A549 (cell line): ENCODE measurements around the gene POP4. TPM values are rescaled to one million over a fixed set of nuclear protein-coding genes. Genes with fewer than 3 reads are reported as not detected.

Experiments
- ATAC-seq, 2 experiments: fragments of 200-7000 bp in 1 of 2; fragments of >200 bp in 1 of 2; cut with Nextera tagmentation in 1 of 2; cut with Tn5 transposase in 1 of 2; 3 replicates each; pipeline versions ENCODE4 v1.8.0 to v1.9.1; 2018 to 2020; ENCODE audit warnings: mild to moderate bottlenecking in 1 of 2, moderate library complexity in 1 of 2
- CTCF ChIA-PET: fragments of 300-600 bp; sonication (Branson Sonifier 250); formaldehyde crosslinking; extraction: SDS; loops from one replicate; lab custom pipeline; 2021; ENCODE audit warnings: antibody characterized with exemption, inconsistent platforms; lab: Yijun Ruan, JAX
- POLR2A ChIA-PET: fragments of 350-600 bp; formaldehyde crosslinking; extraction: SDS; loops from one replicate; lab custom pipeline; 2021; ENCODE audit warnings: antibody characterized with exemption, inconsistent platforms; lab: Yijun Ruan, JAX
- DNase-seq, 2 experiments: peaks; one replicate each; pipeline versions ENCODE4 v3.0.0 to v3.0.0-alpha.2; 2011 to 2016; ENCODE audit warnings: low read depth in 1 of 2, low spot score in 1 of 2
- FAIRE-seq: peaks from 2 replicates; lab custom pipeline; 2011; peaks lifted over from hg19 to GRCh38; lab: Jason Lieb, UNC
- H3K27ac ChIP-seq, 2 experiments: fragments of >200 bp; sonication (Bioruptor Twin); formaldehyde crosslinking; 3 replicates each; pipeline ENCODE4 v1.5.1; 2016 to 2017
- H3K4me1 ChIP-seq: fragments of >200 bp; sonication (Bioruptor Twin); formaldehyde crosslinking; 3 replicates; pipeline ENCODE4 v1.6.1; 2016
- H3K4me2 ChIP-seq: fragments of >200 bp; sonication (Bioruptor Twin); formaldehyde crosslinking; 3 replicates; pipeline ENCODE4 v1.6.1; 2016
- H3K4me3 ChIP-seq: fragments of >200 bp; sonication (Bioruptor Twin); formaldehyde crosslinking; 3 replicates; pipeline ENCODE4 v1.5.1; 2016
- H3K9me3 ChIP-seq: fragments of >200 bp; sonication (Bioruptor Twin); formaldehyde crosslinking; 3 replicates; pipeline ENCODE4 v1.6.1; 2016
- BHLHE40 ChIP-seq: IDR thresholded peaks from 2 replicates; pipeline ENCODE4 v1.6.1; 2012; ENCODE audit warnings: low read depth, low read length, inconsistent platforms
- CBX2 ChIP-seq: fragments of 200-600 bp; sonication (generic); IDR thresholded peaks from 2 replicates; pipeline ENCODE4 v1.6.1; 2016; ENCODE audit warnings: low read depth, mild to moderate bottlenecking, borderline replicate concordance
- CHD2 ChIP-seq: fragments of 150-350 bp; IDR thresholded peaks from 2 replicates; pipeline ENCODE4 v1.6.1; 2014; ENCODE audit warnings: low read length; ENCODE audit not compliant: partially characterized antibody
- CHD4 ChIP-seq: fragments of 200-600 bp; sonication (generic); IDR thresholded peaks from 2 replicates; pipeline ENCODE4 v1.6.1; 2016; ENCODE audit warnings: antibody characterized with exemption, mild to moderate bottlenecking, borderline replicate concordance
- EHF ChIP-seq: fragments of 250-450 bp; sonication (Bioruptor Pico); IDR thresholded peaks from 2 replicates; pipeline ENCODE4 v1.5.0; 2020; ENCODE audit warnings: mild to moderate bottlenecking
- EHMT2 ChIP-seq: fragments of 200-600 bp; sonication (generic); IDR thresholded peaks from 2 replicates; pipeline ENCODE4 v1.6.1; 2016; ENCODE audit warnings: antibody characterized with exemption, low read depth, mild to moderate bottlenecking, moderate library complexity
- EP300 ChIP-seq, 2 experiments: fragments of >200 bp; sonication (Bioruptor Twin); formaldehyde crosslinking; IDR thresholded peaks; 2 replicates in 1 of 2; 3 replicates in 1 of 2; pipeline ENCODE4 v1.6.1; 2016 to 2017
- FOXS1 ChIP-seq: fragments of 250-450 bp; sonication (Bioruptor Pico); IDR thresholded peaks from 2 replicates; pipeline ENCODE4 v1.5.0; 2020; ENCODE audit warnings: mild to moderate bottlenecking, moderate library complexity
- KDM5A ChIP-seq: fragments of 200-600 bp; sonication (generic); IDR thresholded peaks from 2 replicates; pipeline ENCODE4 v1.6.1; 2016; ENCODE audit warnings: antibody characterized with exemption, mild to moderate bottlenecking
- MYC ChIP-seq: IDR thresholded peaks from 2 replicates; pipeline ENCODE4 v1.6.1; 2012; ENCODE audit warnings: mild to moderate bottlenecking, inconsistent platforms, low read length, improper control_type of control experiment, borderline replicate concordance
- NPAS2 ChIP-seq: fragments of 250-450 bp; sonication (Bioruptor Pico); IDR thresholded peaks from 2 replicates; pipeline ENCODE4 v1.8.0; 2022; ENCODE audit warnings: mild to moderate bottlenecking, moderate library complexity, borderline replicate concordance
- NR3C1 ChIP-seq: fragments of >200 bp; sonication (Bioruptor Twin); formaldehyde crosslinking; IDR thresholded peaks from 3 replicates; pipeline ENCODE4 v1.6.1; 2017
- PHF8 ChIP-seq: fragments of 200-600 bp; sonication (generic); IDR thresholded peaks from 2 replicates; pipeline ENCODE4 v1.6.1; 2016; ENCODE audit warnings: low read depth, mild to moderate bottlenecking, antibody characterized with exemption, moderate library complexity, borderline replicate concordance
- RAD21 ChIP-seq, 2 experiments: fragments of >200 bp in 1 of 2; sonication (Bioruptor Twin) in 1 of 2; formaldehyde crosslinking in 1 of 2; IDR thresholded peaks in 1 of 2; conservative IDR thresholded peaks in 1 of 2; 2 replicates in 1 of 2; 3 replicates in 1 of 2; pipeline ENCODE4 v1.6.1; 2012 to 2018; ENCODE audit warnings: inconsistent platforms in 1 of 2
- RARB ChIP-seq: fragments of 250-450 bp; sonication (Bioruptor Pico); IDR thresholded peaks from 2 replicates; pipeline ENCODE4 v1.8.0; 2021; ENCODE audit warnings: mild to moderate bottlenecking, moderate library complexity
- ZNF302 ChIP-seq: fragments of 250-450 bp; sonication (Bioruptor Pico); IDR thresholded peaks from 2 replicates; pipeline ENCODE4 v1.9.0; 2021; ENCODE audit warnings: inconsistent platforms, mild to moderate bottlenecking, moderate library complexity
- WGBS: methylation state at CpG from one replicate; pipeline ENCODE4 v1.1.6; 2017; ENCODE audit errors: missing lambda C conversion rate; 5-methylcytosine and 5-hydroxymethylcytosine counted together
- polyA plus RNA-seq, 4 experiments: library from polyadenylated mRNA; depleted of rRNA in 3 of 4; stranded (reverse); fragments of >200 nt; fragmentation: RNase III in 1 of 4; extraction: RNeasy Plus Mini Kit Qiagen cat#74134 plus additional on column Dnase treatment in 1 of 4; gene quantifications; 2 replicates in 3 of 4; 3 replicates in 1 of 4; pipeline ENCODE4 v1.2.3, GENCODE V29; 2011 to 2017
- TF ChIP-seq, protein P1 (sequence below): IDR thresholded peaks from 2 replicates; pipeline ENCODE4 v1.6.1; 2012
- TF ChIP-seq, protein P2 (sequence below): IDR thresholded peaks from 2 replicates; pipeline ENCODE4 v1.6.1; 2012; ENCODE audit warnings: low read depth, borderline replicate concordance
- TF ChIP-seq, protein P3 (sequence below): fragments of >200 bp; sonication (Bioruptor Twin); formaldehyde crosslinking; IDR thresholded peaks from 3 replicates; pipeline ENCODE4 v1.5.1; 2016
- TF ChIP-seq, protein P4 (sequence below): fragments of >200 bp; sonication (Bioruptor Twin); formaldehyde crosslinking; IDR thresholded peaks from 3 replicates; pipeline ENCODE4 v1.6.1; 2016
- TF ChIP-seq, protein P5 (sequence below): fragments of 250-450 bp; sonication (Bioruptor Pico); IDR thresholded peaks from 2 replicates; pipeline ENCODE4 v1.5.0; 2021; ENCODE audit warnings: mild to moderate bottlenecking, moderate library complexity, borderline replicate concordance
- TF ChIP-seq, protein P6 (sequence below): fragments of 450-650 bp; IDR thresholded peaks from 2 replicates; pipeline ENCODE4 v1.6.1; 2014; ENCODE audit warnings: antibody characterized with exemption

Gene POP4
- polyA plus RNA-seq, 2 of the 4 experiments (the other 2 are of a cell fraction): 202 to 208 TPM

DNA sequence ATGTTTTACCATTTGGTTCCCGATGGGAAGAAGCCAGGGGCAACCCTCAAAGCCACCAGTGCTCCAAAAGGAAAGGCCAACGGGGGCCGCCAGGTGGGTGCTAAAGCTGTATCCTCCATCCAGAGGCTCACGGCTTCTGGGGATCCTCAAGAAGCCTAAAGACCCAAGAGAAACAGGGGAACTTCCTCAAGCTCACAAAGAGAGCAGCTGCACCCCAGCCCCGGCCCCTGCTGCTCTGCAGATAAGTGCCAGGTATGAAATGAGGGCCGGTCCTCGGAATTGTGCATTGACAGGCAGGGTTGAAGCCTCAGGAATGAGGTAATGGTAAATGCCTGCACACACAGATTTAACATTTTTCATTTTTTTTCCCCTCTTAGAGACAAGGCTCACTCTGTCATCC, 8.0 kb upstream of the POP4 start:
- TF ChIP-seq RAD21 (conservative IDR thresholded peaks at IDR 0.05 in 1 of 2, IDR thresholded peaks at IDR 0.05 in 1 of 2) (no peak), CBX2 (no peak)
- DNase-seq (no peak), FAIRE-seq (no peak), ATAC-seq (no peak; a peak in 1 of 6 replicates)
- no peaks in the 10 kb centered on the region for H3K4me1 ChIP-seq
- H3K4me2 ChIP-seq: no peak overlapping the region
- WGBS: 6% methylated on average over 7 of the region's 7 CpGs
- no peaks in the 10 kb centered on the region for H3K9me3 ChIP-seq
- ChIA-PET POLR2A (interaction anchor here (0.9 to 3.5 kb wide), 2 partner anchors 8 to 12 kb away, joined by 3 to 33 read pairs; partner anchors contain the start of gene POP4), CTCF (interaction anchor here (0.9 to 12.4 kb wide), 16 partner anchors 8 to 1624 kb away, joined by 3 to 141 read pairs (median 6); partner anchors contain the start of gene POP4)
- H3K27ac ChIP-seq: no peak overlapping the region
- no peak overlapping the region for H3K4me3 ChIP-seq

DNA sequence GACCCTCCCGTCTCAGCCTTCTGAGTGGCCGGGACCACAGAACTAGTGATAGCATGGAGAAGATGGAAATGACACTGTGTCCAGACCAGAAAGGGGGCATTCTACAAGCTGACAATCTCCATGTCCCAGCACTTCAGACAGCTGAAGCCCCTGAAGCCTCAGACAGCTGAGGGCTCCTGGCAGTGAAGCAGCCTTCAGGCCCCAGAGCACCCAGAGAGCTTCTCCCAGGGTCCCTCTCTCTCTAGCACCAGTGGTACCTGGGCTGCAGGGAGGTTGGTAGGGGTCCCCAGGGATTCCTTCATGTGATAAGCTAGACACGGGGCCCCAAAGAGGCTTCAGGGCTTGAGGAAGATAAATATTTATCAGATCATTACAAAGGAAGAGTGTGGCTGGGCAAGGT, 7.6 kb upstream of the POP4 start:
- DNase-seq: no peak
- CTCF ChIA-PET: interaction anchor here (0.6 to 12.4 kb wide), 12 partner anchors 8 to 862 kb away, joined by 3 to 141 read pairs (median 7); partner anchors contain the start of gene POP4
- H3K9me3 ChIP-seq: no peaks in the 10 kb centered on the region
- no peak overlapping the region for H3K4me2 ChIP-seq
- ATAC-seq: peak in 1 of 2 experiments; percentile 16; a peak in 3 of 6 replicates
- H3K4me3 ChIP-seq: no peak overlapping the region
- POLR2A ChIA-PET: interaction anchor here (0.5 to 3.5 kb wide), 3 partner anchors 8 to 112 kb away, joined by 3 to 33 read pairs (median 3); partner anchors contain the start of gene POP4
- TF ChIP-seq CHD4: no peak
- TF ChIP-seq, protein P1, sequence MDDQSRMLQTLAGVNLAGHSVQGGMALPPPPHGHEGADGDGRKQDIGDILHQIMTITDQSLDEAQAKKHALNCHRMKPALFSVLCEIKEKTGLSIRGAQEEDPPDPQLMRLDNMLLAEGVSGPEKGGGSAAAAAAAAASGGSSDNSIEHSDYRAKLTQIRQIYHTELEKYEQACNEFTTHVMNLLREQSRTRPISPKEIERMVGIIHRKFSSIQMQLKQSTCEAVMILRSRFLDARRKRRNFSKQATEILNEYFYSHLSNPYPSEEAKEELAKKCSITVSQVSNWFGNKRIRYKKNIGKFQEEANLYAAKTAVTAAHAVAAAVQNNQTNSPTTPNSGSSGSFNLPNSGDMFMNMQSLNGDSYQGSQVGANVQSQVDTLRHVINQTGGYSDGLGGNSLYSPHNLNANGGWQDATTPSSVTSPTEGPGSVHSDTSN: no peak
- TF ChIP-seq, protein P2, sequence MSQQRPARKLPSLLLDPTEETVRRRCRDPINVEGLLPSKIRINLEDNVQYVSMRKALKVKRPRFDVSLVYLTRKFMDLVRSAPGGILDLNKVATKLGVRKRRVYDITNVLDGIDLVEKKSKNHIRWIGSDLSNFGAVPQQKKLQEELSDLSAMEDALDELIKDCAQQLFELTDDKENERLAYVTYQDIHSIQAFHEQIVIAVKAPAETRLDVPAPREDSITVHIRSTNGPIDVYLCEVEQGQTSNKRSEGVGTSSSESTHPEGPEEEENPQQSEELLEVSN: no peak
- TF ChIP-seq ZNF302: no peak
- TF ChIP-seq FOXS1 (CRISPR knock-in tag): no peak
- no peak for TF ChIP-seq BHLHE40
- TF ChIP-seq, protein P3, sequence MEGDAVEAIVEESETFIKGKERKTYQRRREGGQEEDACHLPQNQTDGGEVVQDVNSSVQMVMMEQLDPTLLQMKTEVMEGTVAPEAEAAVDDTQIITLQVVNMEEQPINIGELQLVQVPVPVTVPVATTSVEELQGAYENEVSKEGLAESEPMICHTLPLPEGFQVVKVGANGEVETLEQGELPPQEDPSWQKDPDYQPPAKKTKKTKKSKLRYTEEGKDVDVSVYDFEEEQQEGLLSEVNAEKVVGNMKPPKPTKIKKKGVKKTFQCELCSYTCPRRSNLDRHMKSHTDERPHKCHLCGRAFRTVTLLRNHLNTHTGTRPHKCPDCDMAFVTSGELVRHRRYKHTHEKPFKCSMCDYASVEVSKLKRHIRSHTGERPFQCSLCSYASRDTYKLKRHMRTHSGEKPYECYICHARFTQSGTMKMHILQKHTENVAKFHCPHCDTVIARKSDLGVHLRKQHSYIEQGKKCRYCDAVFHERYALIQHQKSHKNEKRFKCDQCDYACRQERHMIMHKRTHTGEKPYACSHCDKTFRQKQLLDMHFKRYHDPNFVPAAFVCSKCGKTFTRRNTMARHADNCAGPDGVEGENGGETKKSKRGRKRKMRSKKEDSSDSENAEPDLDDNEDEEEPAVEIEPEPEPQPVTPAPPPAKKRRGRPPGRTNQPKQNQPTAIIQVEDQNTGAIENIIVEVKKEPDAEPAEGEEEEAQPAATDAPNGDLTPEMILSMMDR: no peak
- TF ChIP-seq CHD2: no peak
- no peak for TF ChIP-seq NR3C1
- TF ChIP-seq EHF: no peak
- TF ChIP-seq, protein P4, sequence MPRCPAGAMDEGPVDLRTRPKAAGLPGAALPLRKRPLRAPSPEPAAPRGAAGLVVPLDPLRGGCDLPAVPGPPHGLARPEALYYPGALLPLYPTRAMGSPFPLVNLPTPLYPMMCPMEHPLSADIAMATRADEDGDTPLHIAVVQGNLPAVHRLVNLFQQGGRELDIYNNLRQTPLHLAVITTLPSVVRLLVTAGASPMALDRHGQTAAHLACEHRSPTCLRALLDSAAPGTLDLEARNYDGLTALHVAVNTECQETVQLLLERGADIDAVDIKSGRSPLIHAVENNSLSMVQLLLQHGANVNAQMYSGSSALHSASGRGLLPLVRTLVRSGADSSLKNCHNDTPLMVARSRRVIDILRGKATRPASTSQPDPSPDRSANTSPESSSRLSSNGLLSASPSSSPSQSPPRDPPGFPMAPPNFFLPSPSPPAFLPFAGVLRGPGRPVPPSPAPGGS: no peak
- no peak for TF ChIP-seq EHMT2
- TF ChIP-seq, protein P5, sequence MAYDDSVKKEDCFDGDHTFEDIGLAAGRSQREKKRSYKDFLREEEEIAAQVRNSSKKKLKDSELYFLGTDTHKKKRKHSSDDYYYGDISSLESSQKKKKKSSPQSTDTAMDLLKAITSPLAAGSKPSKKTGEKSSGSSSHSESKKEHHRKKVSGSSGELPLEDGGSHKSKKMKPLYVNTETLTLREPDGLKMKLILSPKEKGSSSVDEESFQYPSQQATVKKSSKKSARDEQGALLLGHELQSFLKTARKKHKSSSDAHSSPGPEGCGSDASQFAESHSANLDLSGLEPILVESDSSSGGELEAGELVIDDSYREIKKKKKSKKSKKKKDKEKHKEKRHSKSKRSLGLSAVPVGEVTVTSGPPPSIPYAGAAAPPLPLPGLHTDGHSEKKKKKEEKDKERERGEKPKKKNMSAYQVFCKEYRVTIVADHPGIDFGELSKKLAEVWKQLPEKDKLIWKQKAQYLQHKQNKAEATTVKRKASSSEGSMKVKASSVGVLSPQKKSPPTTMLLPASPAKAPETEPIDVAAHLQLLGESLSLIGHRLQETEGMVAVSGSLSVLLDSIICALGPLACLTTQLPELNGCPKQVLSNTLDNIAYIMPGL (CRISPR knock-in tag): no peak
- TF ChIP-seq EP300 (IDR thresholded peaks at IDR 0.05): no peak
- no peak for TF ChIP-seq PHF8
- TF ChIP-seq, protein P6, sequence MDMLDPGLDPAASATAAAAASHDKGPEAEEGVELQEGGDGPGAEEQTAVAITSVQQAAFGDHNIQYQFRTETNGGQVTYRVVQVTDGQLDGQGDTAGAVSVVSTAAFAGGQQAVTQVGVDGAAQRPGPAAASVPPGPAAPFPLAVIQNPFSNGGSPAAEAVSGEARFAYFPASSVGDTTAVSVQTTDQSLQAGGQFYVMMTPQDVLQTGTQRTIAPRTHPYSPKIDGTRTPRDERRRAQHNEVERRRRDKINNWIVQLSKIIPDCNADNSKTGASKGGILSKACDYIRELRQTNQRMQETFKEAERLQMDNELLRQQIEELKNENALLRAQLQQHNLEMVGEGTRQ: no peak
- no peak for TF ChIP-seq MYC
- no peak for TF ChIP-seq NPAS2 (CRISPR knock-in tag)
- no peak for TF ChIP-seq RARB
- no peak for TF ChIP-seq KDM5A
- TF ChIP-seq, all 56 proteins: peak for 0
- WGBS: 20% methylated on average over 3 of the region's 3 CpGs
- no peak for FAIRE-seq
- Histone ChIP-seq H3K4me1 (no peaks in the 10 kb centered on the region), H3K27ac (no peak overlapping the region)
